Activated CD4-positive, alpha-beta T cell treated with anti-CD3 and anti-CD28 coated beads, Interleukin-10, Interleukin-2, amounts not matched to agents 100 ng/mL and 50 ng/mL, durations not matched to agents 16 hours and 8 hours (primary cell): ENCODE measurements around the gene RFX7.
A peak's percentile ranks its signal among the peaks of the same experiment; 100 is the strongest.
"Not testable (repeated sequence)": the region's sequence is repeated elsewhere in the genome, so short reads cannot be mapped to it uniquely, and the experiment has no call there.

ENCODE experiments used
- DNase-seq: peaks from one replicate; pipeline ENCODE4 v3.0.0-alpha.2; 2020

RFX7 gene

GRCh38 chr15:56203312-56203922, 40.3 kb downstream of the RFX7 start:
- DNase-seq: not testable (repeated sequence)

- no peak for DNase-seq
Measured at GRCh38 chr15:56202701-56203100, 41.0 kb downstream of the RFX7 start.

- DNase-seq: peak; percentile 23
Measured at GRCh38 chr15:56199038-56199437, 44.6 kb downstream of the RFX7 start.

DNA sequence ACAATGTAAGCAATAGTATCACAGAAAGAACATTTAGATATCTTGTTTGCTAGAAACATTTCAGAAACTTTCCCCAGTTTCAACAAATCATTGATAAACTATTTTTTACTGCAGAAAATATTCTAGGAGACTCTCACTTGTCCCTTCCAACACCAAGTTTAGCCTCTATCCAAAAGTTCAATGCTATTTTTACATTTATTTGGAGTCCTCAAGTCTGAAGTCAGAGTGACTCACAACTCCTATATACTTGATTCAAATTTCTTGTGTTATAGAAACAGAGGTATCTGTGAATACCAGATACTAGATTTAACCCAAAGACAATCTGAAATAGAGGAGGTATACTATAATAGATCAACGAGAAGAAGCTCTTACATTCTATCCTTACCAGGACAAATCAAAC, 49.6 kb downstream of the RFX7 start:
- DNase-seq: no peak

DNA sequence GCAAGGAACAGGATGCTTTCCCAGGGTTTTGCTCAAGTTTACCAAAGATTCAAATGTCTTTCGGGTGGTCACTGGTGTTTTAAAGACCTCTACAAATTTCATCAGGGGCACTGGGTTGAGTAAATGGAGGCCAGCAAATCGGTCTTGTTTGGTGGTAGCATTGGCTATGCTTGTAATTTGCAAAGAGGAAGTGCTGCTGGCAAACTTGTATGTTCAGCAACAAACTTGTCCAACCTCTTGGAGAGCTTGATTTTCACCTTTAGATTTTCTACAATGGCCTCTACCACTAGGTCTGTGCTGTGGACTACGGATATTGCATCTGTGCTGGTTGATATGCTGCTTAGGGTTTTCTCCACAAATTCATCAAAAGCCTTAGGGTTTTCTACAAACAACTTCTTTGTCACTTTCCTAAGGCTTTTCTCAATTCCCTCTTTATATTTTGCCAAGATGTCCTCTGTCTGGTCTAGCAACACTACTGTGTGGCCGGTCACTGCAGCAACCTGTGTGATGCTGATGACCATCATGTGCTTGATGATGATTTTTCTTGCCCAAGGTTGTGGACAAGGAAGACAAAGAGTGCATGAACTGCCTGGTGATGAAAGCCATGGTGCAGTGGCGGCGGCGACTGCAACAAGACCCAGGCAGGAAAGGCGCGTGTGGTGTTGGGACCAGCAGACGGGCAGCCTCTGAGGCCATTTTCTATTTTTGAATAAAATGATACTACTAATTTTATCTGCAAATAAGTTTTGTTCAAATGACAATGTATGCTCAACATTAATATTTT, 50.8 kb downstream of the RFX7 start:
- no peak for DNase-seq

- DNase-seq: no peak
Measured at GRCh38 chr15:56187665-56188064, 56.0 kb downstream of the RFX7 start.

DNA sequence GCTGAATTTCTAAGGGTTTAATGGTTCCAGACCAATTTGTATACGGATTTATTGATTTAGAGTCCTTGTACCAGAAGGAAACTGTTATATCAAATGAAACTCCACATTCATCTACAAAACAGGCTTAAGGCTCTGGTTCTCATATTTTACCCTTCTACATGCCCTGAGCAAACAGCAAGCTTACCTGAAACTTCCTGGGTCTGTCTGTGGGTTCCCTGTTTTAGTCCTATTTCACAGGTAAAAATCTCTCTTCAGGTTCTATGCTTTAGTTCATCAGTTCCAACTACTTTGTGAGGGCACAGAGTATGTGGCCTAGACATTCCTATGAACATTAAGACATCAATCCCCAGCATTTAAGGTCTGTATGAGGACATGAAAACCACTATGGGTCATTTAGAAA, 57.7 kb downstream of the RFX7 start:
- DNase-seq: no peak

GRCh38 chr15:56184516-56184915, 59.2 kb downstream of the RFX7 start:
- DNase-seq: no peak

- DNase-seq: no peak
Measured at GRCh38 chr15:56180851-56181250, 62.8 kb downstream of the RFX7 start.

DNA sequence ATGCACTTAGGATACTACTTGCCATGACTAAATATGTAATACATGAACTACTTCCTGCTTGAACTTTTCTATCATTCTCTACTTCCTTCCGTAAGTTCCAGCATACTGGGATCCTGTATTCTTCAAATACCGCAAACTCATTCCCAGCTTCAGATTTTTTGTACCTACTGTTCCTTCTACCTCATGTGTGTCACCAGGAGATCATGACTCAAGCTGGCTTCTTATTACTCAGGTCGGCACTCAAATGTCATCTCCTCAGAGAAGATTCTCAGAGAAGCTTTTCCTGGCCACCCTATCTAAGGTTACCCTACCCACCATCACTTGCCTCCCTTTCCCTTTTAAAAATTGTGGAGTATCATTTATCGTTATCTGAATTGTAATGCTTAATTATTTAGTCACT, 66.7 kb downstream of the RFX7 start:
- DNase-seq: no peak

GRCh38 chr15:56175788-56176187, 67.9 kb downstream of the RFX7 start:
- no peak for DNase-seq

GRCh38 chr15:56174649-56175048, 69.0 kb downstream of the RFX7 start:
- peak; percentile 11 for DNase-seq

DNA sequence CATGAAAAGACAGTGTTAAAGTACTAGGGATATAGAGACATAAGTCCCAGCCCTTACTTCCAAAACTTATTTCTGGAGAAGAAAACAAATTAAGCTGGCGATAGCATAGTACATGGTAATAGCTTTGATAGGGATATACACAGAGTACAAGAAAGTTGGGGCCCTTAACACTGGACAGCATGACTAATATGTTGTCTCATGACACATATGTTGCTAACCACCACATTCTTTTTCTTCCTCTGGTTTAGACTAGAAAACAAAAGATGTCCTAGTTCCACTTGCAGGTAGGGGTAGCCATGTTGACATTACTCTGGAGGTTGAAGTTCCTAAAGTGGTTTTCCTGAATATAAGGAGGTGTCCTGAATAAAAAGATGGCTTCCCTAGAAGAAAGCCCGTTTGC, 75.3 kb downstream of the RFX7 start:
- DNase-seq: peak; percentile 22

- no peak for DNase-seq
Measured at GRCh38 chr15:56165234-56165633, 78.4 kb downstream of the RFX7 start.

GRCh38 chr15:56160966-56161365, 82.7 kb downstream of the RFX7 start:
- peak; percentile 14 for DNase-seq

GRCh38 chr15:56156877-56157276, 86.8 kb downstream of the RFX7 start:
- no peak for DNase-seq

- DNase-seq: not testable (repeated sequence)
Measured at GRCh38 chr15:56155278-56155677, 88.4 kb downstream of the RFX7 start.

GRCh38 chr15:56154768-56155167, 88.9 kb downstream of the RFX7 start:
- not testable (repeated sequence) for DNase-seq

GRCh38 chr15:56150204-56150603, 93.5 kb downstream of the RFX7 start:
- DNase-seq: no peak

DNA sequence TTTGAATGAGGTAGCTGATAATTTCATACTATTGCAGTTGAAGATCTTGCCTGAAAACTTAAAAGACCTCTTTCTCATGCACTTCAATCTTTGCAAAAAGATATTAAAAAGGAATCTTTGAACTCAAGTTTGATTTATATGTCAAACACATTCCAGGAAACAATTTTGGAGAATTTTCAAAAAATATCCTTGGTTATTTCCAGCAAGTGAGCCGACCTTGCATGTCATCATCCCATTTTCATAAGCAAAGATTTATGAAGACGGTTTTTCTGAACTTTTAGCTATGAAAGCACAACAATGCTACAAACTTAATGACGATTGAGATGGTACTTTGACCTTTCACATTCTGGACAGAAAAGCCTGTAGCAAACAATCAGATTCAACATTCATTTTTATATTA, 95.6 kb downstream of the RFX7 start:
- DNase-seq: no peak

GRCh38 chr15:56146756-56147155, 96.9 kb downstream of the RFX7 start:
- DNase-seq: no peak

DNA sequence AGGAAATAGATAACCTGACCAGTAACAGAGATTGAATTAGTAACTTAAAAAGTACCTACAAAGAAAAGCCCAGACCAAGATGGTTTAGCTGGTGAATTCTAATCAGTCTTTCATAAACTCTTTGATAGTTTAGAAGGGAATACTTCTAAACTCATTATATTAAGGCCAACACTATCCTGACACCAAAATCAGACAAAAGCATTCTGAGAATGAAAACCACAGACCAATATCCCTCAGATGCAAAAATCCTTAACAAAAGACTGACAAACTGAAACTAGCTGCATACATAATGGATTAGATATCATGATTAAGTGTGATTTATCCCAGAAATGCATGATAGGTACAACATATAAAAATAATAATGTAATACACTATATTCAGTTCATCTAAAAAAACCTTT, 115.6 kb downstream of the RFX7 start:
- no peak for DNase-seq

DNA sequence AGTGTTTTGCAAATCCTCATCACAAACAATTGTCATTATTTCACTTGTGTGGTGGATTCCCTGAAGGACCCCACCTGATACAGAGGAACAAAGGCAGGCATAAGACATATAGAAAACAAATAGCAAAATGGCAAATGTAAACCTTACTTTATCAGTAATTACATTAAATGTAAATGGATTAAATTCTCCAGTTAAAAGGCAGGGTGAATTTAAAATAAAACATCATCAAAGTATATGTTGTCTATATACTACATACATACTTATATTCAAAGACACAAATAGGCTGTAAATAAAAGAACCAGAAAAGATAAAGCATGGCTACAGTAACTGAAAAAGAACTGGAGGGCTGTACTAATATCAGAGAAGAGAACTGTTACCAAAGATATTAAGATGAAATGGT, 117.3 kb downstream of the RFX7 start:
- DNase-seq: no peak

DNA sequence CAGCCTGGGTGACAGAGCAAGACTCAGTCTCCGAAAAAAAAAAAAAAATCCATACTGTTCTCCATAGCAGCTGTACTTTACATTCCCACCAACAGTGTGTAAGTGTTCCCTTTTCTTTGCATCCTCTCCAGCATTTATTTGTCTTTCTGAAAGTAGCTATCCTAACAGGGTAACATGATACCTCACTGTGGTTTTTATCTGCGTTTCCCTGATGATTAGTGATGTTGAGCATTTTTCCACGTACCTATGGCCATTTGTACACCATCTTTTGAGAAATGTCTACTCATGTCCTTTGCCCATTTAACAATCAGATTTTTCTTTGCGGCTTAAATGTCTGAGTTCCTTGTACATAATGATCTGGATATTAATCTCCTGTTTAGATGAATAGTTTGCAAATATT, 119.3 kb downstream of the RFX7 start:
- DNase-seq: no peak

GRCh38 chr15:56105855-56106254, 137.8 kb downstream of the RFX7 start:
- DNase-seq: no peak
